NB4 (cell line): Measurements from ENCODE around the gene LIN28B.

Experiments used
- DNase-seq: peaks from one replicate; pipeline ENCODE4 v3.0.0; 2010; ENCODE audit warnings: low read depth
- H3K4me3 ChIP-seq: one replicate; pipeline ENCODE4 v1.5.1; 2011; ENCODE audit warnings: mild to moderate bottlenecking, low read depth, low read length, moderate library complexity
- CTCF ChIP-seq: IDR thresholded peaks from one replicate; pipeline ENCODE4 v1.5.1; 2012; ENCODE audit warnings: low read depth, low read length
- MAX ChIP-seq: IDR thresholded peaks from 2 replicates; pipeline ENCODE4 v1.6.1; 2011; ENCODE audit warnings: low read depth, low read length
- MYC ChIP-seq: IDR thresholded peaks from 2 replicates; pipeline ENCODE4 v1.6.1; 2011; ENCODE audit warnings: low read depth, low read length
- POLR2A ChIP-seq: IDR thresholded peaks from 2 replicates; pipeline ENCODE4 v1.6.1; 2011; ENCODE audit warnings: mild to moderate bottlenecking; ENCODE audit not compliant: insufficient read length; ENCODE audit errors: extremely low read depth

The LIN28B gene

GRCh38 chr6:105058316-105058715, 101.4 kb downstream of the LIN28B start:
- no peak overlapping the region for H3K4me3 ChIP-seq
- TF ChIP-seq CTCF (no peak), MAX (no peak), MYC (no peak), POLR2A (no peak)
- DNase-seq: no peak

GRCh38 chr6:105058846-105059245, 101.9 kb downstream of the LIN28B start:
- TF ChIP-seq MYC (no peak), POLR2A (no peak), MAX (no peak), CTCF (no peak)
- DNase-seq: peak; percentile 9
- no peak overlapping the region for H3K4me3 ChIP-seq

- no peak for TF ChIP-seq MYC
- no peak for TF ChIP-seq MAX
- TF ChIP-seq CTCF: no peak
- TF ChIP-seq POLR2A: no peak
- no peak for DNase-seq
- H3K4me3 ChIP-seq: no peak overlapping the region
Observed at GRCh38 chr6:105066233-105066632, 109.3 kb downstream of the LIN28B start.

- DNase-seq: no peak
- H3K4me3 ChIP-seq: no peak overlapping the region
- TF ChIP-seq CTCF (no peak), POLR2A (no peak), MAX (no peak), MYC (no peak)
Observed at GRCh38 chr6:105066836-105067235, 109.9 kb downstream of the LIN28B start.

GRCh38 chr6:105067329-105067728, 110.4 kb downstream of the LIN28B start:
- no peak for DNase-seq
- TF ChIP-seq CTCF (no peak), POLR2A (no peak), MAX (no peak), MYC (no peak)

GRCh38 chr6:105068407-105068806, 111.5 kb downstream of the LIN28B start:
- no peak overlapping the region for H3K4me3 ChIP-seq
- TF ChIP-seq POLR2A: no peak
- no peak for TF ChIP-seq MAX
- no peak for TF ChIP-seq MYC
- TF ChIP-seq CTCF: no peak
- no peak for DNase-seq

More at GRCh38 chr6:105067329-105067728, 110.4 kb downstream of the LIN28B start:
- no peak overlapping the region for H3K4me3 ChIP-seq
